ENCODE results near the gene CCDC198.

The CCDC198 gene

GRCh38 chr14:57519043-57519442 is 25.4 kb upstream of the CCDC198 start:
- H3K4me2 ChIP-seq: no peak overlapping the region
- H3K36me3 ChIP-seq (ENCODE audit: insufficient read depth): no peaks in the 10 kb centered on the region
- H3K9ac ChIP-seq: no peak overlapping the region
- no peaks in the 10 kb centered on the region for H4K20me1 ChIP-seq (ENCODE audit: insufficient read depth)
- no peak overlapping the region for H2AFZ ChIP-seq (ENCODE audit: low read depth)
- no peak for TF ChIP-seq CTCF (conservative IDR thresholded peaks at IDR 0.05; ENCODE audit: low read depth, low read length)
- H3K79me2 ChIP-seq (ENCODE audit: insufficient read depth, low read depth): no peaks in the 10 kb centered on the region
- H3K4me3 ChIP-seq (IDR thresholded peaks at IDR 0.05; ENCODE audit: insufficient read depth, low read depth, low read length): no peak overlapping the region
- H3K4me1 ChIP-seq (ENCODE audit: low read depth, poor library complexity, severe bottlenecking): no peaks in the 10 kb centered on the region
- no peak overlapping the region for H3K27ac ChIP-seq
- H3K27me3 ChIP-seq (ENCODE audit: insufficient read depth, low read depth): no peaks in the 10 kb centered on the region

- Histone ChIP-seq H3K4me2 (no peak overlapping the region), H3K27ac (no peak overlapping the region), H4K20me1 (ENCODE audit: insufficient read depth) (no peaks in the 10 kb centered on the region), H3K36me3 (ENCODE audit: insufficient read depth) (no peaks in the 10 kb centered on the region), H3K79me2 (ENCODE audit: insufficient read depth, low read depth) (no peaks in the 10 kb centered on the region), H3K27me3 (ENCODE audit: insufficient read depth, low read depth) (no peaks in the 10 kb centered on the region), H3K9ac (no peak overlapping the region), H3K4me1 (ENCODE audit: low read depth, poor library complexity, severe bottlenecking) (no peaks in the 10 kb centered on the region), H3K4me3 (IDR thresholded peaks at IDR 0.05; ENCODE audit: insufficient read depth, low read depth, low read length) (no peak overlapping the region), H2AFZ (ENCODE audit: low read depth) (no peak overlapping the region)
- no peak for TF ChIP-seq CTCF (conservative IDR thresholded peaks at IDR 0.05; ENCODE audit: low read depth, low read length)
These were observed 18.6 kb upstream of the CCDC198 start for GRCh38 chr14:57512220-57512619.

- no peaks in the 10 kb centered on the region for H3K36me3 ChIP-seq (ENCODE audit: insufficient read depth)
- H3K27me3 ChIP-seq (ENCODE audit: insufficient read depth, low read depth): no peaks in the 10 kb centered on the region
- no peaks in the 10 kb centered on the region for H3K4me1 ChIP-seq (ENCODE audit: low read depth, poor library complexity, severe bottlenecking)
- no peak overlapping the region for H3K4me2 ChIP-seq
- H3K4me3 ChIP-seq (IDR thresholded peaks at IDR 0.05; ENCODE audit: insufficient read depth, low read depth, low read length): no peak overlapping the region
- no peaks in the 10 kb centered on the region for H4K20me1 ChIP-seq (ENCODE audit: insufficient read depth)
- H3K27ac ChIP-seq: no peak overlapping the region
- no peak for TF ChIP-seq CTCF (conservative IDR thresholded peaks at IDR 0.05; ENCODE audit: low read depth, low read length)
- H2AFZ ChIP-seq (ENCODE audit: low read depth): no peak overlapping the region
- H3K9ac ChIP-seq: no peak overlapping the region
- no peaks in the 10 kb centered on the region for H3K79me2 ChIP-seq (ENCODE audit: insufficient read depth, low read depth)
These were observed 15.1 kb upstream of the CCDC198 start for GRCh38 chr14:57508756-57509155.

GRCh38 chr14:57502586-57503254 is 9.1 kb upstream of the CCDC198 start:
- Histone ChIP-seq H3K79me2 (ENCODE audit: insufficient read depth, low read depth) (no peaks in the 10 kb centered on the region), H3K27me3 (ENCODE audit: insufficient read depth, low read depth) (no peaks in the 10 kb centered on the region), H3K4me3 (IDR thresholded peaks at IDR 0.05; ENCODE audit: insufficient read depth, low read depth, low read length) (no peak overlapping the region), H3K4me1 (ENCODE audit: low read depth, poor library complexity, severe bottlenecking) (no peaks in the 10 kb centered on the region), H3K9ac (no peak overlapping the region), H3K4me2 (no peak overlapping the region), H2AFZ (ENCODE audit: low read depth) (no peak overlapping the region), H4K20me1 (ENCODE audit: insufficient read depth) (no peaks in the 10 kb centered on the region), H3K36me3 (ENCODE audit: insufficient read depth) (no peaks in the 10 kb centered on the region), H3K27ac (no peak overlapping the region)
- TF ChIP-seq CTCF (conservative IDR thresholded peaks at IDR 0.05; ENCODE audit: low read depth, low read length): no peak

Data from KMS-11 (cell line).